Measurements from ENCODE around the gene LDHD.

LDHD gene

DNA sequence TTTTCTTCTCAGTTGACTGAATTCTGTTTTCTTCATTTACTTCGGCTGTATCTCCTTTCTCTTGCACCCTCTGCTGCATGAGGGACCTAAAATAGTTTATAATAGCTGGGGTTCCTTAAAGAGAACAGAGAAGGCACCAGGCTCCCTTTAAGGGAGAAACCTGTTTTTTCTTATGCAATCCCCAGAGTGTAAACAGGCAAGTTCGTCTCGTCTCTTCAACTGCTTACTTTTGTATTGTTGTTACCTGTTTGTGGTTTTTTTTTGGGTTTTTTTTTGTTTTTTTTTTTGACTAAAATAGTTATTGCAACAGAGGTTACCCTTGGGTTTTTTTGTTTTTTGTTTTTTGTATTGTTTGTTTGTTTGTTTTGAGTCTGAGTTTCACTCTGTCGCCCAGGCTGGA, 3.7 kb upstream of the LDHD start:
- Histone ChIP-seq H3K9ac (ENCODE audit: low read length) (no peak overlapping the region), H3K4me1 (ENCODE audit: insufficient read depth, low read length, severe bottlenecking) (no peaks in the 10 kb centered on the region), H3K9me2 (ENCODE audit: low read depth, low read length) (no peaks in the 10 kb centered on the region), H3K27ac (ENCODE audit: low read depth, low read length, poor library complexity, severe bottlenecking) (no peak overlapping the region), H3F3A (ENCODE audit: insufficient read depth, low read length) (no peaks in the 10 kb centered on the region), H3K36me3 (ENCODE audit: insufficient read depth, low read length) (no peaks in the 10 kb centered on the region), H3K79me2 (ENCODE audit: insufficient read depth, low read length) (no peaks in the 10 kb centered on the region), H3K27me3 (ENCODE audit: insufficient read depth, low read length) (no peaks in the 10 kb centered on the region), H3K9me3 (ENCODE audit: low read length) (peaks cover 4% of the 10 kb centered on the region), H4K20me1 (ENCODE audit: insufficient read depth, low read length) (no peaks in the 10 kb centered on the region), H2AFZ (ENCODE audit: low read length) (no peak overlapping the region), H3K4me2 (ENCODE audit: low read length) (no peak overlapping the region), H3K4me3 (ENCODE audit: low read depth, low read length, poor library complexity, severe bottlenecking) (no peak overlapping the region)
- TF ChIP-seq, protein P1, sequence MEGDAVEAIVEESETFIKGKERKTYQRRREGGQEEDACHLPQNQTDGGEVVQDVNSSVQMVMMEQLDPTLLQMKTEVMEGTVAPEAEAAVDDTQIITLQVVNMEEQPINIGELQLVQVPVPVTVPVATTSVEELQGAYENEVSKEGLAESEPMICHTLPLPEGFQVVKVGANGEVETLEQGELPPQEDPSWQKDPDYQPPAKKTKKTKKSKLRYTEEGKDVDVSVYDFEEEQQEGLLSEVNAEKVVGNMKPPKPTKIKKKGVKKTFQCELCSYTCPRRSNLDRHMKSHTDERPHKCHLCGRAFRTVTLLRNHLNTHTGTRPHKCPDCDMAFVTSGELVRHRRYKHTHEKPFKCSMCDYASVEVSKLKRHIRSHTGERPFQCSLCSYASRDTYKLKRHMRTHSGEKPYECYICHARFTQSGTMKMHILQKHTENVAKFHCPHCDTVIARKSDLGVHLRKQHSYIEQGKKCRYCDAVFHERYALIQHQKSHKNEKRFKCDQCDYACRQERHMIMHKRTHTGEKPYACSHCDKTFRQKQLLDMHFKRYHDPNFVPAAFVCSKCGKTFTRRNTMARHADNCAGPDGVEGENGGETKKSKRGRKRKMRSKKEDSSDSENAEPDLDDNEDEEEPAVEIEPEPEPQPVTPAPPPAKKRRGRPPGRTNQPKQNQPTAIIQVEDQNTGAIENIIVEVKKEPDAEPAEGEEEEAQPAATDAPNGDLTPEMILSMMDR (IDR thresholded peaks at IDR 0.05; ENCODE audit: low read length) = no peak
- TF ChIP-seq EZH2 (IDR thresholded peaks at IDR 0.05; ENCODE audit: borderline replicate concordance, low read length) = no peak

DNA sequence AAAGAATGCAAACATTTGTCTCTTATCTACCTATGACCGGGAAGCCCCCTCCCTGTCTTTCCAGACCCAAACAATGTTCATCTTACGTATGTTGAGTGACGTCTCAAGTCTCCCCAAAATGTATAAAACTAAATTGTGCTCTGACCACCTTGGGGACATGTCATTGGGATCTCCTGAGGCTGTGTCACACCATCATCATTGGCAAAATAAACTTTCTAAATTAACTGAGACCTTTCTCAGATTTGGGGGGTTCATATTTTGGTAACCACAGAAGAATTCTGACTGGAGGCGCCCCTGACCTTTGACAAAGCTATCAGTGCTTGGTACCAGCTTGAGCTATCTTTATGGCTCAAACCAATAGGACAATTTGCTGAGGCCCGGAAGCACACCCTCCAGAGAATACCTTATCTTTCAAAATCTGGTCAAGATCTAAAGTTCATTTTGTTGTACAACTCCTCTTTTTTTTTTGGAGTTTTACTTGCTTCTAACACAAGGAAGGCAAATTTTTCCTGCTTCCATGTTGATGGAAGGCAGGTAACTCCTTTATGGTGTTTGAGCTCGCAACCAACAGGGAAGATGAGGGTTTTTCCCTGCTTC, 2.5 kb upstream of the LDHD start:
- H4K20me1 ChIP-seq (ENCODE audit: insufficient read depth, low read length) = no peaks in the 10 kb centered on the region
- peaks cover 4% of the 10 kb centered on the region for H3K9me3 ChIP-seq (ENCODE audit: low read length)
- H3K4me1 ChIP-seq (ENCODE audit: insufficient read depth, low read length, severe bottlenecking) = no peaks in the 10 kb centered on the region
- H3K27ac ChIP-seq (ENCODE audit: low read depth, low read length, poor library complexity, severe bottlenecking) = no peak overlapping the region
- H3K36me3 ChIP-seq (ENCODE audit: insufficient read depth, low read length) = no peaks in the 10 kb centered on the region
- H3K4me2 ChIP-seq (ENCODE audit: low read length) = no peak overlapping the region
- no peaks in the 10 kb centered on the region for H3K9me2 ChIP-seq (ENCODE audit: low read depth, low read length)
- no peak overlapping the region for H3K9ac ChIP-seq (ENCODE audit: low read length)
- no peaks in the 10 kb centered on the region for H3K79me2 ChIP-seq (ENCODE audit: insufficient read depth, low read length)
- H3K27me3 ChIP-seq (ENCODE audit: insufficient read depth, low read length) = no peaks in the 10 kb centered on the region
- no peak overlapping the region for H2AFZ ChIP-seq (ENCODE audit: low read length)
- TF ChIP-seq EZH2 (IDR thresholded peaks at IDR 0.05; ENCODE audit: borderline replicate concordance, low read length) = no peak
- TF ChIP-seq, protein P1 (IDR thresholded peaks at IDR 0.05; ENCODE audit: low read length) = no peak
- no peak overlapping the region for H3K4me3 ChIP-seq (ENCODE audit: low read depth, low read length, poor library complexity, severe bottlenecking)
- no peaks in the 10 kb centered on the region for H3F3A ChIP-seq (ENCODE audit: insufficient read depth, low read length)

DNA sequence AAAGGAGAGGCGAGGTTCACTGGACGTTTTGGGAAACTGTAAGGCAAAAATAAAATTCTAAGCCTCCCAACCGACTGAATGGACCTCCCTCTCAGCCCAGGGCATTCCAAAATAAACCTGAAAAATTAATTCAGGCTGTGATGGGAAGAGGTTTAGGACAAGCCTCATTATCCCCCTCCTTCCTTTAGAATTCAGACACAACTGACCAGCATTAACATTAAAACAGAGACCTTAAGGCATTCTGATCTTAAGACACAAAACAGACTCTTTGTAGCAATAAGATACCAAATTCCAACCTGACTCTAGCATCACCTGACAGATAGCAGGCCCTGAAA, 298 bp upstream of the LDHD start:
- Histone ChIP-seq H3K27ac (ENCODE audit: low read depth, low read length, poor library complexity, severe bottlenecking) (no peak overlapping the region), H3K4me2 (ENCODE audit: low read length) (no peak overlapping the region)
- TF ChIP-seq, protein P1 (IDR thresholded peaks at IDR 0.05; ENCODE audit: low read length) = no peak
- TF ChIP-seq EZH2 (IDR thresholded peaks at IDR 0.05; ENCODE audit: borderline replicate concordance, low read length) = no peak

More for the DNA sequence above, 298 bp upstream of the LDHD start:
- no peaks in the 10 kb centered on the region for H3K36me3 ChIP-seq (ENCODE audit: insufficient read depth, low read length)
- peaks cover under 1% of the 10 kb centered on the region for H3K9me3 ChIP-seq (ENCODE audit: low read length)
- H3F3A ChIP-seq (ENCODE audit: insufficient read depth, low read length) = no peaks in the 10 kb centered on the region
- no peaks in the 10 kb centered on the region for H3K4me1 ChIP-seq (ENCODE audit: insufficient read depth, low read length, severe bottlenecking)
- H3K27me3 ChIP-seq (ENCODE audit: insufficient read depth, low read length) = no peaks in the 10 kb centered on the region
- H3K4me3 ChIP-seq (ENCODE audit: low read depth, low read length, poor library complexity, severe bottlenecking) = no peak overlapping the region
- no peaks in the 10 kb centered on the region for H4K20me1 ChIP-seq (ENCODE audit: insufficient read depth, low read length)
- no peak overlapping the region for H3K9ac ChIP-seq (ENCODE audit: low read length)
- no peak overlapping the region for H2AFZ ChIP-seq (ENCODE audit: low read length)
- no peaks in the 10 kb centered on the region for H3K9me2 ChIP-seq (ENCODE audit: low read depth, low read length)
- no peaks in the 10 kb centered on the region for H3K79me2 ChIP-seq (ENCODE audit: insufficient read depth, low read length)

All from OCI-LY1 (cell line).